NK-92 treated with Interleukin-12 subunit alpha and Interleukin-12 subunit beta, amount 100 ng/mL, for 24 hours (cell line): ENCODE data around the gene KCNN1.
"Not testable (repeated sequence)": the region's sequence is repeated elsewhere in the genome, so short reads cannot be mapped to it uniquely, and the experiment has no call there.

Experiments used
- DNase-seq: peaks from one replicate; lab custom pipeline; 2025; lab: John Stamatoyannopoulos, UW

Gene KCNN1

GRCh38 chr19:17969096-17969792 is 2.3 kb downstream of the KCNN1 start:
- no peak for DNase-seq

GRCh38 chr19:17972230-17972629 is 5.3 kb downstream of the KCNN1 start:
- DNase-seq: no peak

GRCh38 chr19:17973759-17974158 is 6.9 kb downstream of the KCNN1 start:
- no peak for DNase-seq

- DNase-seq: no peak
These were observed 7.6 kb downstream of the KCNN1 start for GRCh38 chr19:17974551-17974950.

GRCh38 chr19:17975032-17975431 is 8.1 kb downstream of the KCNN1 start:
- DNase-seq: no peak

GRCh38 chr19:17977021-17977420 is 10.1 kb downstream of the KCNN1 start:
- no peak for DNase-seq

- DNase-seq: no peak
These were observed 10.6 kb downstream of the KCNN1 start for GRCh38 chr19:17977488-17977887.

- no peak for DNase-seq
These were observed 14.7 kb downstream of the KCNN1 start for GRCh38 chr19:17981611-17982010.

GRCh38 chr19:17982430-17982829 is 15.5 kb downstream of the KCNN1 start:
- DNase-seq: no peak

GRCh38 chr19:17985037-17985818 is 18.3 kb downstream of the KCNN1 start:
- no peak for DNase-seq

- not testable (repeated sequence) for DNase-seq
These were observed 19.7 kb downstream of the KCNN1 start for GRCh38 chr19:17986569-17986968.

GRCh38 chr19:17988161-17988560 is 21.3 kb downstream of the KCNN1 start:
- DNase-seq: no peak

GRCh38 chr19:17989425-17990094 is 22.7 kb downstream of the KCNN1 start:
- no peak for DNase-seq

GRCh38 chr19:17993076-17993813 is 26.3 kb downstream of the KCNN1 start:
- DNase-seq: no peak

- DNase-seq: peak; percentile 68
These were observed 30.0 kb downstream of the KCNN1 start for GRCh38 chr19:17996826-17997316.

GRCh38 chr19:17997969-17998826 is 31.3 kb downstream of the KCNN1 start:
- no peak for DNase-seq

- DNase-seq: no peak
These were observed 31.9 kb downstream of the KCNN1 start for GRCh38 chr19:17998827-17999150.

GRCh38 chr19:17999684-18000479 is 33.0 kb downstream of the KCNN1 start:
- DNase-seq: no peak

GRCh38 chr19:18000480-18000914 is 33.6 kb downstream of the KCNN1 start:
- no peak for DNase-seq
